Lung (tissue), 12 donors: ENCODE data around the gene MTUS2. TPM values are rescaled to one million over a fixed set of nuclear protein-coding genes. Genes with fewer than 3 reads are reported as not detected.

Experiments used
- ATAC-seq: fragments of 200-7000 bp; cut with Tn5 transposase; one replicate; pipeline ENCODE4 v1.9.1; 2020; ENCODE audit warnings: moderate number of reproducible peaks; ENCODE audit not compliant: insufficient read depth, low FRiP score
- DNase-seq, 3 donors: peaks; one replicate each; pipeline ENCODE4 v3.0.0-alpha.2; 2013 to 2017
- H3K27ac ChIP-seq, 2 donors: one replicate each; pipeline ENCODE4 v1.5.1; 2013; ENCODE audit warnings: mild to moderate bottlenecking in 2 of 2, moderate library complexity in 2 of 2, control low read depth in 1 of 2, inconsistent platforms in 1 of 2, low read depth in 1 of 2, low read length in 1 of 2
- H3K27me3 ChIP-seq, 3 donors: one replicate each; pipeline ENCODE4 v1.5.1; 2013; ENCODE audit warnings: low read length in 2 of 3; ENCODE audit not compliant: control insufficient read depth in 3 of 3, insufficient read depth in 3 of 3
- H3K36me3 ChIP-seq, 4 donors: one replicate each; pipeline ENCODE4 v1.5.1; 2013; ENCODE audit warnings: low read length in 4 of 4, mild to moderate bottlenecking in 1 of 4, moderate library complexity in 1 of 4; ENCODE audit not compliant: control insufficient read depth in 4 of 4, insufficient read depth in 4 of 4
- H3K4me1 ChIP-seq, 5 donors: one replicate each; pipeline ENCODE4 v1.5.1; 2013; ENCODE audit warnings: low read length in 5 of 5, mild to moderate bottlenecking in 2 of 5, moderate library complexity in 1 of 5; ENCODE audit not compliant: control insufficient read depth in 5 of 5, insufficient read depth in 5 of 5
- H3K4me3 ChIP-seq: one replicate; pipeline ENCODE4 v1.5.1; 2013; ENCODE audit warnings: mild to moderate bottlenecking, control low read depth, moderate library complexity
- H3K9ac ChIP-seq, 2 donors: one replicate each; pipeline ENCODE4 v1.5.1; 2013; ENCODE audit warnings: low read length in 2 of 2, control low read depth in 1 of 2; ENCODE audit not compliant: insufficient read depth in 1 of 2
- H3K9me3 ChIP-seq, 4 donors: one replicate each; pipeline ENCODE4 v1.5.1; 2013; ENCODE audit warnings: low read length in 3 of 4, mild to moderate bottlenecking in 1 of 4, moderate library complexity in 1 of 4; ENCODE audit not compliant: control insufficient read depth in 4 of 4, insufficient read depth in 3 of 4
- CTCF ChIP-seq: IDR thresholded peaks from 2 replicates; pipeline ENCODE4 v1.5.1; 2012; ENCODE audit warnings: mild to moderate bottlenecking; ENCODE audit errors: control extremely low read depth, extremely low read depth
- WGBS, 2 donors: extraction: QIAGEN DNeasy Blood & Tissue Kit; methylation state at CpG; one replicate each; pipeline ENCODE4 v1.1.7; 2013; 5-methylcytosine and 5-hydroxymethylcytosine counted together
- polyA plus RNA-seq, 2 donors: library from polyadenylated mRNA; stranded (reverse); fragments of 200-250 nt; gene quantifications; one replicate each; pipeline ENCODE4 v1.2.1, GENCODE V29; 2013
- total RNA-seq, 2 donors: library from RNA; depleted of rRNA in 1 of 2; stranded (reverse); fragments of >200 nt in 1 of 2; gene quantifications; one replicate each; pipeline ENCODE4 v1.2.1, GENCODE V29; 2014 to 2021
- donor health status: control.
- donor health status: control.
- donor health status: Bipolar disorder and iron deficiency.
- donor health status: healthy.
- donor health status: DM: yes; HTN: yes; CAD: no.

Gene MTUS2
- total and polyA plus RNA-seq, 4 donors: 0.03 to 0.54 (median 0.08) TPM

GRCh38 chr13:28978574-28978973 is 158.4 kb downstream of the MTUS2 start:
- Histone ChIP-seq H3K9me3 (peaks cover 0 to 4% (median 0%) of the 10 kb centered on the region in 4 donors), H3K27ac (no peak overlapping the region), H3K36me3 (no peaks in the 10 kb centered on the region), H3K27me3 (peaks cover 0 to 11% (median 3%) of the 10 kb centered on the region in 3 donors), H3K4me3 (no peak overlapping the region), H3K4me1 (no peaks in the 10 kb centered on the region), H3K9ac (no peak overlapping the region)
- WGBS, 2 donors: 88 to 92% methylated on average over 3 of the region's 3 CpGs
- no peak for DNase-seq
- TF ChIP-seq CTCF: no peak
- no peak for ATAC-seq

DNA sequence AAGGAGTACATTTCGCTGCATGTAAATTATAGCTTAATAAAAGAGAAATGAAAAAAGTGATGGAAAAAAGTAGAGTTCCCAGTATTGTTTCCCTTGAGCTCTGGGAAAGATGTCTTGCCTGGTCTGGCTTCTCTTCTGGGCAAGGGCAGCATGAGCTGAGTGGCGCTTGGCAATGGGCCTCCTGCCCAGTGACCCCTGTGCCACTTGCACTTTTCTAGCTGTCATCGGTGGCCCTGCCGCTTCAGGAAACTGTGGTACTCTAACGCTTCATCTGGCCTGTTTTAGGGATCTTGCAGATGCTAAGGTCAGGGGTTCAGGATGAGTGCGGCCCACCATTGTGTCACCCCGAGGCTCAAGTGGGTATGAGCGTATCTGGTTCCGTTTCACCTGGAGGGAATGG is 161.4 kb downstream of the MTUS2 start:
- H3K27me3 ChIP-seq: peaks cover 0 to 14% (median 3%) of the 10 kb centered on the region in 3 donors
- H3K27ac ChIP-seq: no peak overlapping the region
- peaks cover 0 to 8% (median 0%) of the 10 kb centered on the region in 4 donors for H3K9me3 ChIP-seq
- ATAC-seq (no peak), DNase-seq (no peak)
- no peak overlapping the region for H3K4me3 ChIP-seq
- 90 to 94% methylated on average over 9 of the region's 9 CpGs for WGBS, 2 donors
- H3K4me1 ChIP-seq: peaks cover 0 to 2% (median 0%) of the 10 kb centered on the region in 5 donors
- no peak for TF ChIP-seq CTCF
- H3K36me3 ChIP-seq: no peaks in the 10 kb centered on the region
- no peak overlapping the region for H3K9ac ChIP-seq

DNA sequence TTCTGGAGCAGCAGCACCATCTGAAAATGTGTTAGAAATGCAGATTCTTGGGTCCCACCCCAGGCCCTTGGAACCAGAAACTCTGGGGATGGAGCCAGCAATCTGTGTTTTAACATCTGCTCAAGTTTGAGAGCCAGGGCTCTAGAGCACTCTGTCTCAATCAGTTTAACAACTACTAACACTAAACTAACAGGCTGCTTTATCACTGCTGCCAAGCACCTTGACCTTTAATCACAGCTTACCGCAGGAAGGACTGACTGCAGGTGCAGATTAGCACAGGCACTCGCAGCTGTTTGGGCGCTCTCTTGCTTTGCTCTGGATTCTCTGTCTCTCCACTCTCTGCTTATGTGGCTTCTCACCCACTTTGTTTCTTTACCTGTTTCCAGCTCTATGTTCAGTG is 163.5 kb downstream of the MTUS2 start:
- WGBS, 2 donors: 42 to 46% methylated on average over 3 of the region's 3 CpGs
- Histone ChIP-seq H3K9ac (no peak overlapping the region), H3K4me3 (no peak overlapping the region), H3K9me3 (peaks cover 0 to 10% (median 0%) of the 10 kb centered on the region in 4 donors), H3K27me3 (peaks cover 0 to 9% (median 3%) of the 10 kb centered on the region in 3 donors), H3K27ac (no peak overlapping the region), H3K36me3 (no peaks in the 10 kb centered on the region), H3K4me1 (peaks cover 0 to 8% (median 0%) of the 10 kb centered on the region in 5 donors)
- no peak for TF ChIP-seq CTCF
- peak in 1 of 3 donors; percentile 51 for DNase-seq
- no peak for ATAC-seq

GRCh38 chr13:28984326-28984725 is 164.2 kb downstream of the MTUS2 start:
- Histone ChIP-seq H3K4me3 (no peak overlapping the region), H3K9ac (no peak overlapping the region), H3K27ac (no peak overlapping the region), H3K27me3 (peaks cover 0 to 9% (median 3%) of the 10 kb centered on the region in 3 donors), H3K36me3 (no peaks in the 10 kb centered on the region), H3K4me1 (peaks cover 0 to 8% (median 0%) of the 10 kb centered on the region in 5 donors), H3K9me3 (peaks cover 0 to 10% (median 0%) of the 10 kb centered on the region in 4 donors)
- no peak for TF ChIP-seq CTCF
- 79 to 87% methylated on average over 8 of the region's 8 CpGs for WGBS, 2 donors
- ATAC-seq (no peak), DNase-seq (no peak)
